Activated CD4-positive, alpha-beta T cell treated with anti-CD3 and anti-CD28 coated beads, Interleukin-2, amount 50 U/mL, for 24 hours (primary cell): ENCODE measurements around the gene ZMIZ2.
"Not testable (repeated sequence)": the region's sequence is repeated elsewhere in the genome, so short reads cannot be mapped to it uniquely, and the experiment has no call there.

ENCODE experiments used
- DNase-seq, 2 donors: peaks; one replicate each; pipeline ENCODE4 v3.0.0-alpha.2; 2020; ENCODE audit warnings: low read depth in 1 of 2, low spot score in 1 of 2

The ZMIZ2 gene

DNA sequence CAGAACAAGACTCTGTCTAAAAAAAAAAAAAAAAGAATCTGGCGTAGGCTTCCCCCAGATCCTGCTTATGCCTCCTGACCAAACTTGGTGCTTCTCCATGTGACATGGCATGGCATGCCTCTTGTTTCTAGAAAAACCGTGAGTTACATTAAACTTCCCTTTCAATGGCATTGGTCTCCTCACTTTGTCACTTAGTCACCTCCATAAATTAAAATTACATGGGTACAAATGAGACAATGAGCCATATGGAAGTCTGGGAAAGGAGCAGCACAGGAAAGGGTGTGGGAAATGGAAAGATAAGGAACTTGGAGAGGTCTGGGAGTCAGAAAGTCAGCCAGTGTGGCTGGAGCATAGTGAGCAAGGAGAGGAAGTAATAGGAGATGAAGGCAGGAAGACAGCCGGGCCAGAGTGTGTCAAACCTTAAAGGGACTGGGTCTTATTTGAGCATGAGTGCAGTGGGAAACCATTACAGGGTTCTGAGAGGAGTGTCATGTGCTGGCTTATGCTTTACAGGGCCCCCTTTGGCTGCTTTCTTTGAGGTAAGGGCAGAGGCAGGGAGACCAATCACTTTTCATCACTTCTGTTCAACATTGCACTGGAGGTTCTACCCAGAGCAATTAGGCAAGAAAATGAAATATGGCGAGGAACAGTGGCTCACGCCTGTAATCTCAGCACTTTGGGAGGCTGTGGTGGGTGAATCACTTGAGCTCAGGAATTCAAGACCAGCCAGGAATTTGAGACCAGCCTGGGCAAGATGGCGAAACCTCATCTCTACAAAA is 21.3 kb upstream of the ZMIZ2 start:
- DNase-seq, result no peak

DNA sequence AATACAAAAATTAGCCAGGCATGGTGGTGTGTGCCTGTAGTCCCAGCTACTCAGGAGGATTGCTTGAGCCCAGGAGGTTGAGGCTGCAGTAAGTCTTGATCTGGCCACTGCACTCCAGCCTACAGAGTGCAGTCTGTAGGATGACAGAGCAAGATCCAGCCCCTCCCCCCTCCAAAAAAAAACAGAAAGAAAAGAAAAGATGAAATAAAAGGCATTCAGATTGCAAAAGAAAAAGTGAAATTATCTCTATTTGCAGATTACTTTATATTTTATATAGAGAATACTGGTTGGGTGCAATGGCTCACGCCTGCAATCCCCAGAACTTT is 20.7 kb upstream of the ZMIZ2 start:
- no peak for DNase-seq

DNA sequence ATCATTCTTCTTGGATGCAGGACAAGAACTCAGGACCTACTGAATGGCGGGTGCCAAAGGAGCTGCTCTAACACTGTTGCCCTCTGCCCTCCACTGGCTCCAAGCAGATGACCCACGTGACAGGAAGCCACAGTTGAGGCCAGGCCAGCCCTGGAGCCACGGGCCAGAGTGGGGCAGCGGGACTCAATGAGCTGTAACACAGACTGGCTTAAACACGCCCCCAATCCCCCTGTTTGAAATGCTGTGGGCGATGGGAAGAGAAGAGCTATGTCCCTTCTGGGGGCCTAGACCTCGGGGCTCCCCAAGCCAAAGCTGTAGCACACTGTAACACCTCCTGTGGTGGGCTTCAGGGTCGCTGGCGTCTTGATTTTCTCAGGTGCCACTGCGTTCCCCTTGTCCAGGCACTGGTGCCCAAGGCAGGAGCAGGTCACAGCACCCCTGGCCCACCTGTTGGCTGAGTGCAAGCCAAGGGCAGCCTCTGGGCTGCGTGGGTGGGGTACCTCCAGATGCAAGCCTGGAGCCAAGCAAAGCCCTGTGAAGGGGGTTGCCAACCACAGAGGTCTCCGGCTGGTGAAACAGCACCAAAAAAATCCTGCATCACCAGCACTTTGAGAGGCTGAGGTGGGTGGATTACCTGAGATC is 18.6 kb upstream of the ZMIZ2 start:
- no peak for DNase-seq

DNA sequence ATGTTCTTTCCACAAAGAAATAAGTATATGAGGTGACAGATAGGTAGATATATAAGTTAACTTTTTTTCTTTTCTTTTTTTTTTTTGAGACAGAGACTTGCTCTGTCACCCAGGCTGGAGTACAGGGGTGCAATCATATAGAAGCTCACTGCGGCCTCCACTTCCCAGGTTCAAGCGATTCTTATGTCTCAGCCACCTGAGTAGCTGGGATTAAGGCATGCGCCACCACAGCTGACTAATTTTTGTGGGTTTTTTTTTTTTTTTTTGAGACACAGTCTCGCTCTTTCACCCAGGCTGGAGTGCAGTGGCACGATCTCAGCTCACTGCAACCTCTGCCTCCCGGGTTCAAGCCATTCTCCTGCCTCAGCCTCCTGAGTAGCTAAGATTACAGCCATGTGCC is 15.7 kb upstream of the ZMIZ2 start:
- DNase-seq, result not testable (repeated sequence)

DNA sequence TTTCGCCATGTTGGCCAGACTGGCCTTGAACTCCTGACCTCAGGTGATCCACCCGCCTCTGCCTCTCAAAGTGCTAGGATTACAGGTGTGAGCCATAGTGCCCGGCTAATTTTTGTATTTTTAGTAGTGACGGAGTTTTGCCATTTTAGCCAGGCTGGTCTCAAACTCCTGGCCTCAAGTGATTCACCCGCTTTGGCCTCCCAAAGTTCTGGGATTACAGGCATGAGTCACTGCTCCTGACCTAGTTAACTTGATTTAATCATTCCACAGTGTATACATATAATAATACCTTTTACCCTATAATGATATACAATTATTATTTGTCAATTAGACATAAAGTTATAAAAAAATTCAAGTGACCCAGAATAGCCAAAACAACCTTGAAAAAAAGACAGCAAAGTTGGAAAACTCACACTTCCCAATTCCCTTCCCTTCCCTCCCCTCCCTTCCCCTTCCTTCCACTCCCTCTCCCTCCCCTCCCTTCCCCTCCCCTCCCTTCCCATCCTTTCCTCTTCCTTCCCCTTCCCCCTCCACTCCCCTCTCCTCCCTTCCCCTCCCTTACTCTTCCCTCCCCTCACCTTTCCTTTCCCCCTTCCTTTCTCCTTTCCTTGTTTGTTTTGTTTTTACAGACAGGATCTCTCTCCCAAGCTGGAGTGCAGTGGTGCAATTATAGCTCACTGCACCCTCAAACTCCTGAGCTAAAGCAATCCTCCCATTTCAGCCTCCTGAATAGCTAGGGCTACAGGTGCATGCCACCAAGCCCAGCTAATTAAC is 14.8 kb upstream of the ZMIZ2 start:
- DNase-seq, result no peak

- peak in 1 of 2 donors; percentile 59 for DNase-seq
Measured at GRCh38 chr7:44735403-44736165, 13.1 kb upstream of the ZMIZ2 start.

DNA sequence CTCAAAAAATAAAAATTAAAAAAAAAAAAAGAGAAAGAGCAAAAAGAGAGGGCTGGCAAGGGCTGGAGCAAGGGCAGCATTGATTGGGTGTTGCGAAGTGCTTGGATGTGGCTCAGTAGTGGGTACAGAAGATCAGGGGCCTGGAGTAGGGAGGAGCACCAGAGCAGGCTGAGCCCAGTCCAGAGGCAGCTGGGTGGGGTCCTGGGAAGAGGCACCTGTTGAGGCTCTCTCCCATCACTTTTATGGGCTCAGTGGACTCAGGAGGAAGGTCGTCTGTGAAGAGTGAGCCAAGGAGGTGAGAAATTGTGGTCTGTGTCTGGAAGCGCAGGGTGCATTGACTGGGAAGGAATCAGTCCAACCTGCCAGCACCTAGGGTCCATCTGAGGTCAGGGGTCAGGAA is 11.8 kb upstream of the ZMIZ2 start:
- DNase-seq, result no peak

GRCh38 chr7:44738051-44738723 is 10.5 kb upstream of the ZMIZ2 start:
- DNase-seq, result no peak

GRCh38 chr7:44738876-44739665 is 9.6 kb upstream of the ZMIZ2 start:
- DNase-seq, result no peak

DNA sequence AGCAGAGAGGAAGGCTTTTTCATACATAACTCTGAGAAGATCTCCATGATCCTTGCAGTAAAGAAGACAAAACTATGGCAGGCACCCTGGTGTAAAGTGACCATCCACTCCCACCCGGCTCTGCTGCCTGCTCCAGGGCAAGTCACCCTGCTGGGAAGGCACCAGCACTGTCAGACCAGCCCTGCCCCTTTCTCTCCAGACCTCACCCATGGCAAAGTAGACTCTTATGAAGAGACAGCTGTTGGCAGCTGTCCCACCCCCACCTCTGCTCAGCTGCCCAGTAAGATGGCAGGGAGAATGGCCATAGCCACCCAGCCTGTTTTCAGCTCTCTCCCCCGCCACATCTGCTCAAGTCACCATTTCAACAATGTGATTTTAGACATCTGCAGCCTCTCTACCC is 8.6 kb upstream of the ZMIZ2 start:
- DNase-seq, result no peak

DNA sequence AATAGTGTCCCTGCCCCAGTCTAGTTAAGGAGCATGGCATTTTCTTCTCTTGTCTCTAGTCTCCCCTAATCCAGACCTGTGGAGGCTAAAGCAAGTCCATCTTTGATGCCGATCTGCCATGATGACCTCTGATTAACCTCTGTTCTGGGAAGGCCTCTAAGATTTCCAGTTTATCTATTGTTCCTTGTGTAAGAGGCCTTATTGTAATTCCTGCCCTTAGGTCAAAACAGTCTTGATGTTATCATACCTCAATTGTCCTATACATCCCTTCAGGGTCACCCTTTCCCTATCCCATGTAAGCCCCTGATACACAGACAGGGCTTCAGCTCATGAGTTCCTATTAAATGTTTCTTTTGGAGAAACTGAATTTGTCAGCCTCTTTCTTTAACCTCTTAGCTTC is 4.9 kb upstream of the ZMIZ2 start:
- no peak for DNase-seq

- DNase-seq, result no peak
Measured at GRCh38 chr7:44748948-44749731, 493 bp downstream of the ZMIZ2 start.

DNA sequence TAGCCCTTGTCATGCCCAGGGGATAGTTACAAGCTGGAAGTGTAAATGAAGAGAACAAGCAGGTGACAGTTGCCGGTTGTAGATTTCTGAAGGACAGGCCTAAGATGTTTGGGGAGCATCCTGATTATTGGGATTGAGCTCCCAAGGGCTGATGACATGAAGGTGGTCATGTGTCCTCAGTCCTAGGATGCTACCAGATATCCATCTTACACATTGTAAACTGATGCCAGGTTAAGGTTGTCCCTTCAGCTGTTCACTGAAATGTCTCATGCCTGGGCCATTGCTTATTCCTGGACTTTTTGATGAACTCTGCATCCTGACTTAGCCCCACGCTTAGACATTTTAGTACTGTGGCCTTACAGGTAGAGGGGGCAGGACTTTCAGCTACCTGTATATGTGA is 1.3 kb downstream of the ZMIZ2 start:
- no peak for DNase-seq

DNA sequence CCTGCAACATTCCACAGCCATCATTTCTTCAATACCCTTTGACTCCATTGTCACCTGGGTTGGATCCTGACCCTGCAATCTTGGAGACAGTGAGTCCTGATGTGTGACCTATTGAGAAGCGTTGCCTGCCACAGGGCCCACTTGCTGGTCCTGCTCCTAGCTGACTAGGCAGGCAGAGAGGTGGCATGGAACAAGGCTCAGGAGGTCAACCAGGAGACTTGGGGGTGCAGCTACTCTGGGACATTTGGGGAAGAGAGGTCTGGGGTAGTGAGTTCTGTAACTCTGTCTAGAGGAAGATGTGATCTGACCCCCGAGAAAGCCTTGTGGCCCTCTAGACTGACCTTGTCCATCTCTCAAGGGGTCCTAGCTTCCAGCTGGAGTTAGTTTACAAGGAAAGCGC is 1.8 kb downstream of the ZMIZ2 start:
- no peak for DNase-seq

GRCh38 chr7:44750921-44751571 is 2.4 kb downstream of the ZMIZ2 start:
- peak in 1 of 2 donors; percentile 50 for DNase-seq

DNA sequence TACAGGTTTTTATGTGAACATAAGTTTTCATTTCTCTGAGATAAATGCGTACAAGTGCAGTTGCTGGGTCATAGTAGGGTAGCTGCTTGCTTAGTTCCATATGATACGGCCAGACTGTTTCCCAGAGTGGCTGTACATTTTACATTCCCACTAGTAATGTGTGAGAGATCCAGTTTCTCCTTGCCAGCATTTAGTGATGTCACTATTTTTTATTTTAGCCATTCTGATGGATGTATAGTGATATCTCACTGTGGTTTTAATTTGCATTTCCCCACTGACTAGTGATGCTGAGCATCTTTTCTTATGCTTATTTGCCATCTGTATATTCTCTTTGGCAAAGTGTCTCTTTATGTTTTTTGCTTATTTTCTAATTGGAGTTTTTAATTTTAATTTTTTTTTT is 4.2 kb downstream of the ZMIZ2 start:
- no peak for DNase-seq

- no peak for DNase-seq
Measured at GRCh38 chr7:44754802-44755697, 6.4 kb downstream of the ZMIZ2 start.
